ENCODE data around the gene TFEB.

Gene TFEB

DNA sequence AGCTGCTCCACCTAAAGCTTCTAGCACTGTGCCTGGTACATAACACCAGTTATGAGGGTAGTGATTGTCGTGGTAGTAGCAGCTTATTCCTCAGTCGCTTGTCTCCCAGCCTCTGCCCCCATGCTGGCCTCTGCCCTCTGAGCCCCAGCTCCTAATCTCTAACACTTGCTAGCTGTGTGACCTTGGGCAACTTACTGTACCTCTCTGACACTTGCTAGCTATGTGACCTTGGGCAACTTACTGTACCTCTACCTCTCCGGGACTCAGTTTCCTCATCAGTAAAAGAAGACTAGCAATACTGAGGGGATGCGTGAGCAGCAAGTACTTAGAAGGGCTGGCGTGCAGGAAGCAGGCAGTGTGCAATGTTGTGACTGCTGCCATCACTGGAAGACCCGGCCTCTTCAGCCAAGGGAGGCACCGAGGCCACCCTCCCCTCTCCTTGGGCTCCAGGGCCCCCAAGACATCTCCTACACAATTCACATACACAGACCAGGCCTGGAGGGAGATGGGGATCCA lies 87.3 kb downstream of the TFEB start:
- DNase-seq, result no peak

DNA sequence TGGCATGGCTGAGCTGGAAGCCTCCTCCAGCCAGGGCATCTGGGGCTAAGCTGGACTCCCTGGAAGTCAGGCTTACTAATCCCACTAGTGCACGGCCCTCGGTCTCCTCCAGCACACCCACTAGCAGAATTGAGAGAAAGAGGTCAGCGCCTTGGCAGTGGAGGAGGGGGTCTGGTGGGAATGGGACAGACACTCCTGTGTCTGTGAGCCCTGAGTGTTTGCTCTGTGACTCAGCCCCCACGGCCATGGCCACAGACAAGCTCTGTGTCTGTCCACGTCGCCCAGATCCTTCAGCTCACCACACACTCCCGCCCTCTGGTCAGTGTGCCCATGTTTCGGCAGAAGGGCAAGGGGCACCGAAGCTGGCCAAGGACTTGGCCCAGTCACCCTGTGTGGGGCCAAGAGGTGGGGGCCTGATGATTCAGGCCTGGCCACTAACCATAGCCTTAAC lies 88.3 kb downstream of the TFEB start:
- DNase-seq, result no peak

DNA sequence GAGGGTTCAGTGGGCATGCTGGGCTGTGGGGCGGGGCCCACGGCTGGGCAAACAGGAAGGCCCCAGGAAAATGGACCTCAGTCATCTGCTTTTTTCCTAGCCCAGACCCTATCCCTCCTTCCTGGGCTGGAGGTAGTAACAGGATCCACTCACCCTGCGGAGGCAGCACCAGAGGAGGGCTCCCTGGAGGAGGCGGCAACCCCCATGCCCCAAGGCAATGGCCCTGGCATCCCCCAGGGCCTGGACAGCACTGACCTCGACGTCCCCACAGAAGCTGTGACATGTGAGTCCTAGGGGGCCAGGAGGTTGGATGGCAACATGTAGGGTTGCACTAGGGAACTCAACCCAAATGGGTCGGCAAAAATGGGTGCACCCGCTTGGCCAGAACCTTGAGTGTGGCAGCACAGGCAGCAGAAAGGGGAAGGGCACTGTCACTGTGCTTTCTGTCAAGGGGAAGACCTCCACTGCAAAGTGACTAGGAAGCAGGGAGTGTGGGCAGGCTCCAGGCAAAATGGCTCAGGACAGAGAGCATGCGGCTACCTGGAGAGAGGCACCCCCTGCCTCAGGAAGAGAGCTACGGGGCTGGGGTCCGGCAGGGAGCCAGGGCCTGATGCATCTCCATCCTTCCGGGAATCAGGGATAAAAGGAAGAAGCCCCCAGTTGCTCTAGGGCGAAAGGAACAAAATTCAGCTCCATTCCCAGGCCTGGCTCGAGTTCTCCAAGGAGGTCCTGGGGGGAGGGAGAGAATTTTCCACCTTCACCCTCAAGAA lies 89.2 kb downstream of the TFEB start:
- DNase-seq, result no peak

DNA sequence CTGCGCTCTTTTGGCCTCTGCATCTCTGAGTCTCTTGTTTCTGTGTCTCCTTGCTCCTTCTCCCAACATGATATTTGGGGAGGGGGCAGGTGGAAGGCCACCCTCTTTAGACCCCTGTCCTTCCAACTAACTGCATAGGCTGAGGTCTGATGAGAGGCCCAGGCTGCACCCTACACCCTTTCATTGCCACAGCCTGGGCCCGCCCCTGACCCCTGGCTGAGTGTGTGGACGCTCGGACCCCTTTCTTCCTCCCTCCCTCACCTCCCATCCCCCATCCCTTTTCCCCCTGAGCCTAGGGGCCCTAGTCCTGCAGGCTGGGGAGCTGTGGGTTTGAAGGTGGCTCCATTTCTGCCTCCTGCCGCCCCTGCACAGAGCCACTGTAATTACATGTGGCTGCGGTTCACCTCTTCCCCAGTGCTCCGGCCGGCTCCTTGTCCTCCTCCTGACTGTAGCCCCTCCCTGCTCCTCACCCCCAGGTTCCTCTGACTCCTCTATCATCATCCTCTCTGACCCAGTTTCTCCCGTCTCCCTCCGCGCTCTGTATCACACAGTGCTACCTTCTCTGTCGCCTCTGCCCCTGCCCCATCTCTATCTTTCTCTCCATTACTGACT lies 90.3 kb downstream of the TFEB start:
- no peak for DNase-seq

DNA sequence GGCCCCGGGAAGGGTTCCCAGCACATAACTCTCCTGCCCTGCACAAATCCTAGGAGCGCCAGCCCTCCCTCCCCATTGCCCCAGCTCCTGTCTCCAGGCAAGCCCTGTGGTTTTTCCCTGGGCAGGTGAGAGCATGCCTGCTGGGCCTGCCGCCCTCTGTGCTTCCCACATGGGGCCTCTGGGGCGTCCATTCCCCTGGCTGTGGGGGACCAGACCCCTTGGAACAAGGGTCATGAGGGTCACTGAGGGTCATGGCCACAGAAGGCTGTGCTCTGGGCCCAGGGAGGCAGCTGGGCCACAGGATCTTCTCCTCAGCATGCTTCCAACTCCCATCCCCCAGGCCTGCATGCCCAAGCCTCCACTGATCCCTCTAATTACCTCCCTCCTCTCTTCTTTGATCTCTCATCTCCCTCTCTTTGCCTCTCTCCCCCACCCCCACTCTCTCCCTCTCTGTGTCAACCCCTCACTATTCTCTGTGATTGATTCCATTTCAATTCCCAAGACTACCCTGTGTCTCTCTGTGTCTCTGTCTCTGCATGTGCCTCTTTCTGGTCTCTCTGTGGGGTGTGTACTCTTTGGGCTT lies 91.0 kb downstream of the TFEB start:
- DNase-seq, result no peak

DNA sequence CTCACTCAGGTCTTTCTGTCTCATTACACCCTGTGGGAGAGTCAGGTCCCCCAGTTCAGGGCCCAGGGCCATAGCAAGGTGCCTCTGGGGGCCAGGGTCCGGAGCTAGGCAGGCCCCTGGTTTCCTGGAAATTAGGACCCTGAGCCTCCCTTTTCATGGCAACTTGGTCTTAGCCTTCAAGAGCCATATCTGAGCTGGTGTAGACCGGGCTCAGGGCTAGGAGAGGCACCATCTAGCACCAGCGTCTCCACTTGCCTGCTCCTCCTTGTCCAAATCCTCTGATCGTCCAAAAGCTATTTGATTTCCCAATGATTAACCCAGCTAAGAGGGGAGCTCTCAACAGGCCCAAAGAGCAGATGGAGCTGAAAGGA lies 91.5 kb downstream of the TFEB start:
- DNase-seq, result no peak

DNA sequence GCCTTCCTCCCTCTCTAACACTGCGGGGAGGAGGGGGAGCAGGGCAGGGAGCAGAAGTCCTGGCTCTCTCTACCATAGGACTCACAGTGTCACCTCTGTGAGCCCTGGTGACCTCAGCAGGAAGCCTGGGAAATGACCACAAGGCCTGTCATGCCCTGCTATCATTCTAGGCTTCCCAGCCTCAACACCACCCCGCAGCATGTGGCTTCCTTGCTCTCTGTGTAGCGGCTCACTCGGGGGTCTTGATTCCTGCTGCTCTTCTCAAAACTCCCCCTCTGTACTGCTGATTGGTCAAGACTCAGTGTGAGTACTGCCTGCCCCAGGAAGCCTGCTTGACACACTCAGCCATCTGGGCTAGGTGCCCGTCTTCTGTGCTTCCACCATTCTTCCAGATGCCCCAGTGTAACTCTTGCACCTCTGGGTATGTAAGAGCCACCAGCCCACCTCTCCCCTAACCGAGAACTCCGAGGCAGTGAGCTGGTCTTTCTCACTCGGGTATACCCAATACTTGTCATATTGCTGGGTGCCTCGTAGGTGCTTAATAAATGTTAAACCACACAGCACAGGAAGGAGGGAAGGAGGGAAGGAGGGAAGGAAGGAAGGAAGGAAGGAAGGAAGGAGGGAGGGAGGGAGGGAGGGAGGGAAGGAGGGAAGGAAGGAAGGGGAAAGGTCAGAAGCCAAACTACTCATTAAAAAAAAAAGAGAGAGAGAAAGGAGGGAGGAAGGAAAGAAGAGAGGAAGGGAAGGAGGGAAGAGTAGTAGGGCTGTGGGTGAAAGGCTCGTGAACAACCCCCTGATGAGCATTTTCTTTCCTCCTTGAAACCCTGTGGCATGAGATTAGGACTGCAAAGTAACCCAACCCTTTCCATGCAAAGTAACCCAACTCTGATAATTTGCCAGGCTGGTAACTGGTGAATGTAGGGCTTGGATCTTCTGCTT lies 92.2 kb downstream of the TFEB start:
- no peak for DNase-seq

DNA sequence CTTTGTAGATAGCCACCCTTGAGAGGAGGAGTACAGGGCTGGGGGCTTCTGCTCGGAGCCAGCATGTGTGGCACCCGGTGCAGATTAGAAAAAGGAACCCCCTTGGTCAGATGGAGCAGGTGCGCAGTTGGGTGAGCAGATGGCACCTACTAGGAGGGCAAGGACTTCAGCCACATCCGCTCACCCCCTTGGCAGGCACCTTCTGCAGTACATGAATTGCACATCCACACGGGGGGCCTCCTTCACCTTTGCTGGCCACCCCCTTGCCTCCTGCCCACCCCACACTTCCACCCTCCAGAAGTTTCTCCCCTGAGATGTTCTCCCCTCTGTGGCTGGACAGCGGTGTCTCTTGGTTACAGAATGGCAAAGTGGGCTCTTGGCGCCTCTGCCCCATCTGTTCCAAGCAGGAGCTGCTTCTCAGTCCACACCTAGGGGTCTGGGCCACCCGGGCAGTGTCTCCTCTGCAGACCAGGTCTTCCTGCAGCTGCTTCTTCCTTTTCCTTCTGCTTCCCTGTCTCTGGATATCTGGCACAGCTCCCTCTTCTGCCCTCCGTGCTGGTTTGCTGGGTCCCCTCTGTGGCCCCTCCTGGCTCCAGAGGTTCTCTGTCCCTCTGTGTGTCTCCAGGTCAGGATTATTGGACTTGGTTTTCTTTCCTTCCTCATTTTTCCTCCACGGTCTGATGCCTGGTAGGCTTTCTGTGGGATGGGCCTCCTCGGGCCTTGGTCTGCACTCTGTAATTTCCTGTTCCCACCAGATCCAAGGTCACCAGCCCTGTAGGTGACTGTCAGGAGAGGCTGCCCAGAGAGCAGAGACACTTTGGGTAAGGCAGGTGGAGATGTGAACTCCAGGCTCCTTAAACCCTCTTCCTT lies 93.1 kb downstream of the TFEB start:
- DNase-seq, result no peak

DNA sequence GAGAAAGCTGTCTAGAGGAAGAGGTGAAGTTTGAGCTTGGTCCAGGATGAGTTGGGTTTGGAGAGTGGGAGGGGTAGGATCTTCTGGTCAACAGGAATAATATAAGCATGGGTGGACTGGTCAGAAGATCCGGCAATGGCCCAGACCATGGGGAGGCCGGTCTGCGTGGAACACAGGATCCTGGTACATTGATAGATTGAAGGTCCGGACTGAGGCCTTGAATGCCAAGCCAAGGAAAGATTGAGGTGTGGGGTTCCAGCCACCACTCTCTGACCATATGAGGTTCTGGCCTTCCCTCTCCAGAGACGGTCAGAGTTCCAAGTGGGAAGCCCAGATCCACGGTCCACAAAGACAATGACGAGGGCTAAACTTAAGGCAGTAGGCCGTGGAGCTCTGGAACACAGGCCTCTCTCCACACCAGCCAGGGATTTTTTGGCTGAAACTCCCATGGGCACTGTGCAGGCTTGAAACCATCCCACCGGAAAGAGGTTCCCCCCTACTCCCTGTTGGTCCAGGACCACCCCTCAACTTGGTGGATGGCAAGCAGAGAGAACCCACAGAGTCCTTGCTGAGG lies 94.0 kb downstream of the TFEB start:
- no peak for DNase-seq

DNA sequence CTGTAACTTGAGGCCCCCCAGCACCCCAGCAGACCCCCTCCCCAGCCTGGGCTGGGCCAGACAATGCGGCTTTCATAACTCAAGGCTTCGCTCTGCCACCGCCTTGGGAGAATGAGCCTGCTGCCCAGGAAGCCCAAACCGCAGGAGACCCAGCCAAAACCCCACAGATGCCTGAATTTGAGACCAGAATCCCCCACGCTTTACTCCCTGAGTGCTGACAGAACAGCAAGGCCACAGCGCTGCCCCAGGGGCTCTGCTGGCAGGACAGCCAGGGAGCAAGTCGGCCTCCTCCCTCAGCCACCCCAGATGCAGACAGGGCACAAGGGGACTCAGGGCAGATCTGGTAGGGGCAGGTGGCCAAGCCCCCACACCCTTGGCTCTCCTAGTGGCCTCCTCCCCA lies 95.0 kb downstream of the TFEB start:
- no peak for DNase-seq

DNA sequence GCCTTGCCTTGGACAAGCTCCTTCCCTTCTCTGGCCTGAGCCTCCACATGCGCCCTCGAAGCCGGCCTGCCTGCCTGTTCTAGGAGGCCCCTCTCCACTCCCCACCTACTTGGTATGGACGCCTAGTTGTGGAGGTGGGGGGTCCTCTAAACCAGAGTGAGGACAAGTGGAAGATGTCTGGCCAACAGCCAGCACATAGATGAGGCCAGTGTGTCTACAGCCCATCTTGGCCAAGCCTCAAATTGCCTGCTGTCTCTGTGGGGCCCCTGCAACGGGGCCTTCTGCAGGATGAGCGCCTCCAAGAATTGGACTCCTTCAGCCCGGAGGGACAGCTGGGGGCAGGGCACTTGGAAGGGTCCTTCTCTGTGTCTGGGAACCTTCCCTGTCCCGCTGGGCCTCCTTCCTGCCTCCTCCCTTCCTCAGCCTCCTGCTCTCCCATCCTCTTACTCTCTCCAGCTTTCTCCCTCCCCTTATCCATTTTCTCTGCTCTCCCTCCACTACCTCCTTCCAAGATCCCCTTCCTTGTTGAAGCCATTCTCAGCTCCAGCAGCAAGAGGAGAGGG lies 95.5 kb downstream of the TFEB start:
- DNase-seq, result no peak

DNA sequence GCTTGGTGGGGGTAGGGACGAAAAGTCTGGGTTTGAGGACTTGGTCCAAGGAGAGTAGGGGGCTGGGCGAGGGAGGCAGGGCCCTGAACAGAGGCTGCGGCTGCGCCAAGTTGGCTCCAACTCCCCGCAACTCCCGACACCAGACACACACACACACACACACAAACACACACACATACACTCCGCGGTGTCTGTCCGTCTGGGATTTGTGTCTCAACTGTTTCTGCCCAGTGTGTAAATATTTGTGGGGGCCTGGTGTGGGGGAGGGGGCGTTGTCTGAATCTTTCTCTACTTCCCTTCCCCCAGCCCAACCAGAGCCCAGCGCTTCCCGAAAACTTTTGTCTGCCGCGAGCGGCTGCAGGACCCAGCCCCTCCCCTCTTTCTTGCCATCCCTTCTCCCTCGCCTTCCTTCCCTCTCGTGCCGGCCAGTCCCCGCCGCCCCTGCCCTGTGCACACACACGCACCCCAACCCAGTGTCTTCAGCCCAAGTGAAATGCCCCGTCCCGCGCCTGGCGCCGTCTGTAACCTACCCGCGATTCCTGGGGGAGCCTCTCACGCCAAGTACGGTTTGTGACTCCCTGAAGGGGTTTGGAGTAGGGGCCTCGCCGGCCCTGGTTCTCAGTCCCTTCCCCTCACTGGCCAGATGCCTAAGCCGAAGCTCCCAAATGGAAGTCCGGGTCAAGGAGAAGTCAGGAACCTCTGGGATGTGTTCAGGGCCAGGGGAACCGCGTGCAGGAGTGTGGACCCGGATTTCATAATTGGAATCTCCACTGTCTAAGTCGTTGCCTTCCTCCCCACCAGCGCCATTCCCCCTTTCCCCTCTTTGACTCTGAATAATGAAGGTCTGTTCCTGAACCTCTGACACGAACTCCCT lies 96.2 kb downstream of the TFEB start:
- no peak for DNase-seq

DNA sequence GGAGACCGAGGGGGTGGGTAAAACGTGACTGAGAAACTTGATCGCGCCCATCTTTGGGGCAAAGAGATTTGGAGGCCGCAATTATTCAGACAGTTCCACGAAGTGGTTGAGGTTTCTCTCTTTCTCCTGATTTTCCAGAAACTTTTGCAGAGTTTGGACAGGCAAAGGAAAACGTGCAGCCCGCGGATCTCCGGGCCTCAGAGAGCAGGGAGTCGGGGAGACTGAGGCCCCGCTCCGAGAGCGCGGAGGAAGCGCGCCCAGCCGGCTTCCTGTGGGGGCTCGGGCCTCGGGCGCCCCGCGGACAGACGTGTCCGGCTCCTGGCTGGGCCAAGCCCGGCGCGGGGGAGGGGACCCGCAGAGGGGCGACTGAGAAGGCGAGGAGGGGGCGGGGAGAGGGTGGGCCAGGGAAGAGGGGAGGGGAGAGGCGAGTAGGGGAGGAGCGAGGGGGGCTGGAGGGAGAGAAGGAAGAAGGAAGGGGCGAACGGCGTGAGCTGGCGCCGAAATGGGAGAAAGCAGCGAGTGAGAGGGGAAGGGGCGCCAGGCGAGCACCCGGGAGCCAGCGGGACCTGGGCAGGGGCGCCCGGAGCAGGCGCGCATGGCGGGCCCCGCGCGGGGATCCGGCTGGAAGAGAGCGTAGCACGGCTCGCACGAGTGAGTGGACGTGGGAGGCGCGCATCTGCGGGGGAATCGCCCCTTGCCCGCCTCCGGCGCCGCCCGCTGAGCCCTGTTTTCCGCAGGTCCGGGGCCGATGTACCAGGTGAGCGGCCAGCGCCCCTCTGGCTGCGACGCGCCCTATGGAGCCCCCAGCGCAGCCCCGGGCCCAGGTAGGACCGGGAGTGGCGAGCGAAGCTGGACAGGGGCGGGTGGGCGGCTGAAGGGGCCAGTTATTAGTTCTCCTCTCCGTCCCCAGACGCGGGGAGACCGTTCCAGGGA lies 97.1 kb downstream of the TFEB start, which contains the start of gene MDFI:
TSS of gene MDFI (plus strand) at position 467 of the 933 bp plus-strand sequence. CDS start at position 749, 282 bp downstream.
- no peak for DNase-seq

DNA sequence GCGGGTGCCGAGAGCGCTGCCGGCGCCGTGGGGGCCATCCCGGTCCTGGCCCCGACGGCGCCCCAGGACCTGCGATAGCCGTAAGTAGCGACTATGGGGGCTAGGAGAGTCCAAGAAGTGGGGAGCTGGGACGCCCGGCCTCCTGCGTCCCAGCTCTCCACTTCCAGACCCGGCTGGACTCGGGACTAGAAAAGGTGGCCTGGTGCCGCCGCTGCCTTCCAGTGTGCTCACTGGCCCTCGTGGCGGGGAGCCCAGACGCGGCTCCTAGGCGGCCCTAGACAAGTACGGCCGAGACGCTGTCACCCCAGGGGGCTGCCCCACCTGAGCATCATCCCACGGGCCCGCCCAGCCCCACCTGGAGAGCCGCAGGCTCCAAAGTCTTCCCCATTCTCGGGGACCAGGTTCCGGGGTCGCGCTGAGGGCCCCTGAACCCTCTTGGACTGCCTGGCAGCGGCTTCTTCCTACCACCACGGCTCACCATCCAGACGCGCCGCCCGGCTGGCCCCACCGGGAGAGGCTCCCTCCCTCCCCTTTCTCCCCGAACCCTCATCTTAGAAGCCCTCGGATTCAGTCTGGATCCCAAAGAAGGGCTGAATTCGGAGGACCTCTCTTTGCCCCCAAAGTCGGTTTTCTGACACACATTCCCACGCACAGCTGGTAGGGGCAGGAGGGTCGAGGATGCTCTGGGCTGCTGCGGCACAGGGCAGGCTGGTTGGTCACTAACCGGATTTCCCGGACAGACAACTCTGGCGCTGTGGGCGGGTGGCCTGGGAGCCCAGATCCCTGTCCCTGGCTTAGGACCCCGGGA lies 98.0 kb downstream of the TFEB start:
- DNase-seq, result no peak

DNA sequence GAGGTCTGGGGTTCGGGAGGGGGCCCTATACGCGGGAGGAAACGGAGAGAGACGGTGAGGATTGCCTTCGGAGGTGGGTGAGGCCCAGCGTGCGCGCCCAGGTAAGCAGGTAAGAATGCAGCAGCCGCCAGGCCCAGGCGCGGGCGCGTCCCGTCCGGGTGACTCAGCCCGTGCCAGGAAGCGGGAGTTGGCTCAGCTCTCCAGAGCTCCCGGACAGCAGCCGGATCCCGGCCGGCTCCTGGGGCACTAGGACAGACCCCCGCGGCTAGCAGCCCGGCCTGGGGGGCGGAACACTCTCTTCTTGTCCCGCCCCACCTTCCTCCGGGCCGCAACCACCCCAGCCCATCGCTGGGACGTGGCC lies 98.6 kb downstream of the TFEB start:
- DNase-seq, result no peak

DNA sequence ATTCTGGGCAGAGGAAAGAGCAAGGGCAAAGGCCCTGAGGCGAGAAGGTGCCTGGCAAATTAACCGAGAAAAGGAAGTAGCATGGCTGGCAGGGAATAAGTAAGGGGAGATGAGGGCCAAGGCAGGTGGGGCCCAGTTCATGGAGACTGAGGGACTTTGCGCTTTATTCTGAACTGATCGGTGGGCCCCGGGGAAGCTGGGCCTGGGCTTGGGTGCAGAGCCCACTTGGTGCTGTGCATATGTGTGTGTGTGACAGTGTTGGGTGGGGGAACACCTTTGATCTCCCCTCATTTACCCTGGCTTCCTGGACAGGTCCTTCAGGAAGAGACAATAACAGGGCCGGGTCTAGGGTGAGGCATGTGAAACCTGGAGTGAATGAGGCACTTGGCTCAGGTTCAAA lies 100.0 kb downstream of the TFEB start:
- no peak for DNase-seq

DNA sequence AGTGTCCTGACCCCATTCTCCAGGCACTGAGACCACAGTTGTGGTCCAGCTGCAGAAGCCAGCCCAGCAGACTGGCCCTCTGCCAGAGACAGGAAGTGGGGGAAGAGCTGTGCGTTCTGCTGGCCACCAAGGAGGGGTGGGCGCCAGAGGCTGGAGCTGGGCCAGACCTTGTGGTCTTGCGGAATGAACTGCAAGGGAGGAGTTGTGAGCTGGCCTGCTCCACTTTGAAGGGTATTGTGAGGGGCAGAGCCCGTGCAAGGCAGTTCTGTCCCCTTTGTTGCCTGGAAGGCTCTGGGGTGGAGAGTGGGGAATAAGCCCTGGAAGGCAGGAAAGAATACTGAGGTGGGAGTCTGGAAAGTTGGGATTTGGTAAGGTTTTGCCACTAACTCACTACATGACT lies 100.8 kb downstream of the TFEB start:
- no peak for DNase-seq
